ENCODE results near the gene FRMD4B.

DNA sequence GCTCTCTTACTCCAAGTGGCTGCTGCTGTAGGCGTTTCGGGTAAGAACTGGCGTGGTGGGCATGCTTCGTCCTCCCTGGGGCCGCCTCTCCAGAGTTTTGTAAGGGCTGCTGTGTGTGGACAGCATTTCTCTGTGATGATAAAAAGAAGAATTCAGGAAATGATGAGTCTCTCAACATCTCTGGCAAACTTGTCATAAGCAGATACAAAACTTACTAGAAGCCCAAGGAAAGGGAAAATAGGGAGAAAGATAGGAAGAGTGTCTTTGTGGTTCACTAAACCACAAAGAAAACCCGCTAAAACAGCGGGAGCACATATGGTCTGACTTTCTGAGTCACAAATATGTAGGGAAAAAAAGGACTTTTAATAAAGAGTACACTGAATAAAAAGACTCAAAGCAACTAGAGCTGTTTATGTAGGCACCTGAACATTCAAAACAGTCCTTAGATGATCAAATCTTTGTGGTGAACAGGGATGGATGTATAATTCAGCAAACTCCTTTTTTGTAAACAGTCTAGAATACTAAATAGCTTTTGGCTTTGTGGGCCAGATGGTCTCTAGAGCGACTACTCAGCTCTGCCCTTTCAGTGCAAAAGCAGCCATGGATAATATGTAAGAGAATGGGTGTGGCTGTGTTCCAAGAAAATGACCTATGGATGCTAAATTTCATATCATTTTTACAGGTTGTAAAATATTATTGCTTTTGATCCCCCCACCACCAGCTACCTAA is 203.1 kb downstream of the FRMD4B start:
- TF ChIP-seq POLR2A (IDR thresholded peaks at IDR 0.05; ENCODE audit: low read depth, low read length) (no peak), EZH2 (IDR thresholded peaks at IDR 0.05; ENCODE audit: borderline replicate concordance, control insufficient read depth, low read depth, low read length) (no peak)
- TF ChIP-seq, protein P1, sequence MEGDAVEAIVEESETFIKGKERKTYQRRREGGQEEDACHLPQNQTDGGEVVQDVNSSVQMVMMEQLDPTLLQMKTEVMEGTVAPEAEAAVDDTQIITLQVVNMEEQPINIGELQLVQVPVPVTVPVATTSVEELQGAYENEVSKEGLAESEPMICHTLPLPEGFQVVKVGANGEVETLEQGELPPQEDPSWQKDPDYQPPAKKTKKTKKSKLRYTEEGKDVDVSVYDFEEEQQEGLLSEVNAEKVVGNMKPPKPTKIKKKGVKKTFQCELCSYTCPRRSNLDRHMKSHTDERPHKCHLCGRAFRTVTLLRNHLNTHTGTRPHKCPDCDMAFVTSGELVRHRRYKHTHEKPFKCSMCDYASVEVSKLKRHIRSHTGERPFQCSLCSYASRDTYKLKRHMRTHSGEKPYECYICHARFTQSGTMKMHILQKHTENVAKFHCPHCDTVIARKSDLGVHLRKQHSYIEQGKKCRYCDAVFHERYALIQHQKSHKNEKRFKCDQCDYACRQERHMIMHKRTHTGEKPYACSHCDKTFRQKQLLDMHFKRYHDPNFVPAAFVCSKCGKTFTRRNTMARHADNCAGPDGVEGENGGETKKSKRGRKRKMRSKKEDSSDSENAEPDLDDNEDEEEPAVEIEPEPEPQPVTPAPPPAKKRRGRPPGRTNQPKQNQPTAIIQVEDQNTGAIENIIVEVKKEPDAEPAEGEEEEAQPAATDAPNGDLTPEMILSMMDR (IDR thresholded peaks at IDR 0.05 in 2 of 3, conservative IDR thresholded peaks at IDR 0.05 in 1 of 3; ENCODE audit: control insufficient read depth in 2 of 3, extremely low read depth in 1 of 3, insufficient read depth in 1 of 3, low read depth in 3 of 3, low read length in 3 of 3) = no peak
